Measurements from ENCODE around the gene GJD3. TPM values are rescaled to one million over a fixed set of nuclear protein-coding genes. Genes with fewer than 3 reads are reported as not detected.
A peak's percentile ranks its signal among the peaks of the same experiment; 100 is the strongest.

GJD3 gene
- total RNA-seq, 1 donor from 2014 or later = not detected

GRCh38 chr17:40340880-40341807 lies 23.4 kb downstream of the GJD3 start:
- DNase-seq (ENCODE audit: low spot score) = peak; percentile 81

- no peak for DNase-seq (ENCODE audit: low spot score)
Observed at GRCh38 chr17:40340327-40340726, 24.2 kb downstream of the GJD3 start.

GRCh38 chr17:40338941-40339649 lies 25.4 kb downstream of the GJD3 start:
- no peak for DNase-seq (ENCODE audit: low spot score)

GRCh38 chr17:40338058-40338457 lies 26.5 kb downstream of the GJD3 start:
- DNase-seq (ENCODE audit: low spot score) = no peak

GRCh38 chr17:40337351-40337750 lies 27.2 kb downstream of the GJD3 start:
- no peak for DNase-seq (ENCODE audit: low spot score)

GRCh38 chr17:40335620-40336019 lies 28.9 kb downstream of the GJD3 start:
- DNase-seq (ENCODE audit: low spot score) = no peak

GRCh38 chr17:40333781-40334448 lies 30.6 kb downstream of the GJD3 start:
- no peak for DNase-seq (ENCODE audit: low spot score)

GRCh38 chr17:40331743-40332641 lies 32.5 kb downstream of the GJD3 start:
- DNase-seq (ENCODE audit: low spot score) = peak; percentile 77

GRCh38 chr17:40330850-40331470 lies 33.6 kb downstream of the GJD3 start:
- DNase-seq (ENCODE audit: low spot score) = no peak

- no peak for DNase-seq (ENCODE audit: low spot score)
Observed at GRCh38 chr17:40329839-40330794, 34.4 kb downstream of the GJD3 start.

GRCh38 chr17:40328386-40328766 lies 36.2 kb downstream of the GJD3 start:
- DNase-seq (ENCODE audit: low spot score) = no peak

- peak; percentile 72 for DNase-seq (ENCODE audit: low spot score)
Observed at GRCh38 chr17:40327735-40328385, 36.7 kb downstream of the GJD3 start.

- no peak for DNase-seq (ENCODE audit: low spot score)
Observed at GRCh38 chr17:40327244-40327729, 37.2 kb downstream of the GJD3 start.

- no peak for DNase-seq (ENCODE audit: low spot score)
Observed at GRCh38 chr17:40326832-40327199, 37.7 kb downstream of the GJD3 start.

- no peak for DNase-seq (ENCODE audit: low spot score)
Observed at GRCh38 chr17:40326014-40326831, 38.3 kb downstream of the GJD3 start.

GRCh38 chr17:40325156-40326013 lies 39.2 kb downstream of the GJD3 start:
- DNase-seq (ENCODE audit: low spot score) = no peak

Measured in umbilical cord (tissue), 2 donors.